ENCODE measurements around the gene MIS18A. TPM values are rescaled to one million over a fixed set of nuclear protein-coding genes. Genes with fewer than 3 reads are reported as not detected.

The MIS18A gene
- total and polyA plus RNA-seq, 2 donors (not counting 1 experiment from before 2014, with no cell fraction given), result 4.0 to 7.6 TPM

- H3K36me3 ChIP-seq (ENCODE audit: control insufficient read depth, insufficient read depth, low read length), result no peaks in the 10 kb centered on the region
- no peaks in the 10 kb centered on the region for H4K20me1 ChIP-seq (ENCODE audit: control insufficient read depth, extremely low read depth, insufficient read depth, low read length)
- no peaks in the 10 kb centered on the region for H3K27me3 ChIP-seq (ENCODE audit: control insufficient read depth, insufficient read depth, low read length)
- no peak for DNase-seq (ENCODE audit: low read depth in 2 of 2)
- no peak overlapping the region for H3K4me2 ChIP-seq (ENCODE audit: extremely low read depth, insufficient read depth, low read length)
- TF ChIP-seq CTCF (conservative IDR thresholded peaks at IDR 0.05 in 1 of 2, IDR thresholded peaks at IDR 0.05 in 1 of 2; ENCODE audit: low read depth in 1 of 2, low read length in 2 of 2) (no peak), EZH2 (IDR thresholded peaks at IDR 0.05; ENCODE audit: low read length, missing control alignments) (no peak)
- no peak overlapping the region for H3K4me3 ChIP-seq (replicated peaks in 1 of 4; ENCODE audit: control extremely low read depth in 1 of 4, insufficient read depth in 1 of 4, low read depth in 3 of 4, low read length in 4 of 4)
- no peaks in the 10 kb centered on the region for H3K4me1 ChIP-seq (ENCODE audit: control insufficient read depth, extremely low read depth, insufficient read depth, low read length)
- H2AFZ ChIP-seq (ENCODE audit: low read length), result no peak overlapping the region
- no peaks in the 10 kb centered on the region for H3K9me3 ChIP-seq (ENCODE audit: control insufficient read depth, insufficient read depth, low read depth, low read length)
- H3K9ac ChIP-seq (ENCODE audit: insufficient read depth, low read length), result no peak overlapping the region
- H3K79me2 ChIP-seq (ENCODE audit: control insufficient read depth, insufficient read depth, low read length), result no peaks in the 10 kb centered on the region
- no peak overlapping the region for H3K27ac ChIP-seq (ENCODE audit: insufficient read depth, low read length)
These were observed 45.0 kb downstream of the MIS18A start for GRCh38 chr21:32233722-32234301.

- no peak overlapping the region for H3K9ac ChIP-seq (ENCODE audit: insufficient read depth, low read length)
- no peaks in the 10 kb centered on the region for H4K20me1 ChIP-seq (ENCODE audit: control insufficient read depth, extremely low read depth, insufficient read depth, low read length)
- peak in 1 of 2 donors; percentile 56 for DNase-seq (ENCODE audit: low read depth in 2 of 2)
- H3K79me2 ChIP-seq (ENCODE audit: control insufficient read depth, insufficient read depth, low read length), result no peaks in the 10 kb centered on the region
- H3K9me3 ChIP-seq (ENCODE audit: control insufficient read depth, insufficient read depth, low read depth, low read length), result no peaks in the 10 kb centered on the region
- no peak overlapping the region for H3K4me3 ChIP-seq (replicated peaks in 1 of 4; ENCODE audit: control extremely low read depth in 1 of 4, insufficient read depth in 1 of 4, low read depth in 3 of 4, low read length in 4 of 4)
- no peaks in the 10 kb centered on the region for H3K4me1 ChIP-seq (ENCODE audit: control insufficient read depth, extremely low read depth, insufficient read depth, low read length)
- no peaks in the 10 kb centered on the region for H3K27me3 ChIP-seq (ENCODE audit: control insufficient read depth, insufficient read depth, low read length)
- no peak overlapping the region for H3K27ac ChIP-seq (ENCODE audit: insufficient read depth, low read length)
- peak overlapping the region; percentile 15 for H3K4me2 ChIP-seq (ENCODE audit: extremely low read depth, insufficient read depth, low read length)
- no peak for TF ChIP-seq CTCF (conservative IDR thresholded peaks at IDR 0.05 in 1 of 2, IDR thresholded peaks at IDR 0.05 in 1 of 2; ENCODE audit: low read depth in 1 of 2, low read length in 2 of 2)
- no peak for TF ChIP-seq EZH2 (IDR thresholded peaks at IDR 0.05; ENCODE audit: low read length, missing control alignments)
- no peaks in the 10 kb centered on the region for H3K36me3 ChIP-seq (ENCODE audit: control insufficient read depth, insufficient read depth, low read length)
- no peak overlapping the region for H2AFZ ChIP-seq (ENCODE audit: low read length)
These were observed 45.7 kb downstream of the MIS18A start for GRCh38 chr21:32233055-32233546.

DNA sequence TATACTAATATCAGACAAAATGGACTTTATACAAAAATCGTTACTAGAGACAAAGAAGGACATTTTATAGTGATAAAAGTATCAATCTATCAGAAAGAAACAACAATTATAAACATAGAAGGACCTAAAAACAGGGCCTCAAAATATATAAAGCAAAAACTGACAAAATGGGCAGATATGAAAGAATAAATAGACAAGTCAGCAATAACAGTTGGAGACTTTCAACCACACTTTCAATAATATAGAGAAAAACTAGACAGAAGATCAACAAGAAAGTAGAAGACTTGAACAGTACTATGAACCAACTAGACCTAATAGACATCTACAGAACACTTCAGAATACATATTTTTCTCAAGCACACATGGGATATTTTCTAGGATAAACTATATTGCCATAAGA lies 52.4 kb downstream of the MIS18A start:
- Histone ChIP-seq H3K27me3 (ENCODE audit: control insufficient read depth, insufficient read depth, low read length) (no peaks in the 10 kb centered on the region), H3K4me2 (ENCODE audit: extremely low read depth, insufficient read depth, low read length) (no peak overlapping the region), H3K9me3 (ENCODE audit: control insufficient read depth, insufficient read depth, low read depth, low read length) (no peaks in the 10 kb centered on the region), H3K9ac (ENCODE audit: insufficient read depth, low read length) (no peak overlapping the region), H2AFZ (ENCODE audit: low read length) (no peak overlapping the region), H3K4me1 (ENCODE audit: control insufficient read depth, extremely low read depth, insufficient read depth, low read length) (no peaks in the 10 kb centered on the region), H3K36me3 (ENCODE audit: control insufficient read depth, insufficient read depth, low read length) (no peaks in the 10 kb centered on the region), H3K27ac (ENCODE audit: insufficient read depth, low read length) (no peak overlapping the region), H3K79me2 (ENCODE audit: control insufficient read depth, insufficient read depth, low read length) (no peaks in the 10 kb centered on the region), H3K4me3 (replicated peaks in 1 of 4; ENCODE audit: control extremely low read depth in 1 of 4, insufficient read depth in 1 of 4, low read depth in 3 of 4, low read length in 4 of 4) (no peak overlapping the region), H4K20me1 (ENCODE audit: control insufficient read depth, extremely low read depth, insufficient read depth, low read length) (no peaks in the 10 kb centered on the region)
- no peak for TF ChIP-seq EZH2 (IDR thresholded peaks at IDR 0.05; ENCODE audit: low read length, missing control alignments)
- TF ChIP-seq CTCF (conservative IDR thresholded peaks at IDR 0.05 in 1 of 2, IDR thresholded peaks at IDR 0.05 in 1 of 2; ENCODE audit: low read depth in 1 of 2, low read length in 2 of 2), result no peak
- no peak for DNase-seq (ENCODE audit: low read depth in 2 of 2)

Other genes with a start within 250 kb of the MIS18A start
- gene MRAP, start 19.8 kb upstream of the MIS18A start, total RNA-seq, result 0.17 and 0.26 TPM in 2 replicates
- gene MRAP, start 19.8 kb upstream of the MIS18A start, polyA plus RNA-seq, result not detected in 2 replicates
- gene URB1, start 114.0 kb upstream of the MIS18A start, total RNA-seq, result 15.7 and 17.7 TPM in 2 replicates
- gene URB1, start 114.0 kb upstream of the MIS18A start, polyA plus RNA-seq, result 4.3 and 7.3 TPM in 2 replicates
- gene EVA1C, start 133.7 kb upstream of the MIS18A start, total RNA-seq, result 4.4 and 4.6 TPM in 2 replicates
- gene EVA1C, start 133.7 kb upstream of the MIS18A start, polyA plus RNA-seq, result 2.4 and 5.7 TPM in 2 replicates

Data from fibroblast of lung (primary cell).